ENCODE measurements around the gene LIPM.
"Not testable (repeated sequence)": the region's sequence is repeated elsewhere in the genome, so short reads cannot be mapped to it uniquely, and the experiment has no call there.

Gene LIPM

GRCh38 chr10:88826388-88826787, 23.9 kb downstream of the LIPM start:
- Histone ChIP-seq H3K27ac (ENCODE audit: low read depth, low read length) (no peak overlapping the region), H3K9ac (ENCODE audit: low read depth, low read length) (no peak overlapping the region), H3K9me3 (ENCODE audit: control insufficient read depth, insufficient read depth, low read length) (no peaks in the 10 kb centered on the region), H3K27me3 (ENCODE audit: control insufficient read depth, insufficient read depth, low read length) (no peaks in the 10 kb centered on the region), H3K4me3 (ENCODE audit: low read depth, low read length) (no peak overlapping the region), H3K36me3 (ENCODE audit: control insufficient read depth, insufficient read depth, low read length) (no peaks in the 10 kb centered on the region), H3K4me1 (ENCODE audit: control insufficient read depth, insufficient read depth, low read length) (no peaks in the 10 kb centered on the region)

- Histone ChIP-seq H3K27ac (ENCODE audit: low read depth, low read length) (no peak overlapping the region), H3K27me3 (ENCODE audit: control insufficient read depth, insufficient read depth, low read length) (no peaks in the 10 kb centered on the region), H3K9me3 (ENCODE audit: control insufficient read depth, insufficient read depth, low read length) (no peaks in the 10 kb centered on the region), H3K4me1 (ENCODE audit: control insufficient read depth, insufficient read depth, low read length) (no peaks in the 10 kb centered on the region), H3K4me3 (ENCODE audit: low read depth, low read length) (no peak overlapping the region), H3K36me3 (ENCODE audit: control insufficient read depth, insufficient read depth, low read length) (no peaks in the 10 kb centered on the region), H3K9ac (ENCODE audit: low read depth, low read length) (no peak overlapping the region)
These were observed 25.1 kb downstream of the LIPM start for GRCh38 chr10:88827671-88828070.

GRCh38 chr10:88828310-88828709, 25.8 kb downstream of the LIPM start:
- Histone ChIP-seq H3K9ac (ENCODE audit: low read depth, low read length) (no peak overlapping the region), H3K4me1 (ENCODE audit: control insufficient read depth, insufficient read depth, low read length) (no peaks in the 10 kb centered on the region), H3K9me3 (ENCODE audit: control insufficient read depth, insufficient read depth, low read length) (no peaks in the 10 kb centered on the region), H3K27me3 (ENCODE audit: control insufficient read depth, insufficient read depth, low read length) (no peaks in the 10 kb centered on the region), H3K4me3 (ENCODE audit: low read depth, low read length) (no peak overlapping the region), H3K36me3 (ENCODE audit: control insufficient read depth, insufficient read depth, low read length) (no peaks in the 10 kb centered on the region), H3K27ac (ENCODE audit: low read depth, low read length) (no peak overlapping the region)

GRCh38 chr10:88830643-88831268, 28.2 kb downstream of the LIPM start:
- Histone ChIP-seq H3K36me3 (ENCODE audit: control insufficient read depth, insufficient read depth, low read length) (no peaks in the 10 kb centered on the region), H3K9ac (ENCODE audit: low read depth, low read length) (no peak overlapping the region), H3K9me3 (ENCODE audit: control insufficient read depth, insufficient read depth, low read length) (no peaks in the 10 kb centered on the region), H3K4me1 (ENCODE audit: control insufficient read depth, insufficient read depth, low read length) (no peaks in the 10 kb centered on the region), H3K27me3 (ENCODE audit: control insufficient read depth, insufficient read depth, low read length) (no peaks in the 10 kb centered on the region), H3K4me3 (ENCODE audit: low read depth, low read length) (no peak overlapping the region), H3K27ac (ENCODE audit: low read depth, low read length) (no peak overlapping the region)

- no peak overlapping the region for H3K4me3 ChIP-seq (ENCODE audit: low read depth, low read length)
- no peaks in the 10 kb centered on the region for H3K4me1 ChIP-seq (ENCODE audit: control insufficient read depth, insufficient read depth, low read length)
- no peak overlapping the region for H3K27ac ChIP-seq (ENCODE audit: low read depth, low read length)
- no peaks in the 10 kb centered on the region for H3K36me3 ChIP-seq (ENCODE audit: control insufficient read depth, insufficient read depth, low read length)
- H3K27me3 ChIP-seq (ENCODE audit: control insufficient read depth, insufficient read depth, low read length) = no peaks in the 10 kb centered on the region
- H3K9ac ChIP-seq (ENCODE audit: low read depth, low read length) = no peak overlapping the region
- H3K9me3 ChIP-seq (ENCODE audit: control insufficient read depth, insufficient read depth, low read length) = no peaks in the 10 kb centered on the region
These were observed 29.2 kb downstream of the LIPM start for GRCh38 chr10:88831709-88832108.

GRCh38 chr10:88832376-88832775, 29.8 kb downstream of the LIPM start:
- H3K27ac ChIP-seq (ENCODE audit: low read depth, low read length) = no peak overlapping the region
- H3K9me3 ChIP-seq (ENCODE audit: control insufficient read depth, insufficient read depth, low read length) = no peaks in the 10 kb centered on the region
- no peaks in the 10 kb centered on the region for H3K27me3 ChIP-seq (ENCODE audit: control insufficient read depth, insufficient read depth, low read length)
- no peaks in the 10 kb centered on the region for H3K36me3 ChIP-seq (ENCODE audit: control insufficient read depth, insufficient read depth, low read length)
- no peaks in the 10 kb centered on the region for H3K4me1 ChIP-seq (ENCODE audit: control insufficient read depth, insufficient read depth, low read length)
- no peak overlapping the region for H3K9ac ChIP-seq (ENCODE audit: low read depth, low read length)
- H3K4me3 ChIP-seq (ENCODE audit: low read depth, low read length) = no peak overlapping the region

GRCh38 chr10:88833156-88833555, 30.6 kb downstream of the LIPM start:
- H3K4me1 ChIP-seq (ENCODE audit: control insufficient read depth, insufficient read depth, low read length) = no peaks in the 10 kb centered on the region
- no peak overlapping the region for H3K4me3 ChIP-seq (ENCODE audit: low read depth, low read length)
- no peaks in the 10 kb centered on the region for H3K36me3 ChIP-seq (ENCODE audit: control insufficient read depth, insufficient read depth, low read length)
- H3K9ac ChIP-seq (ENCODE audit: low read depth, low read length) = no peak overlapping the region
- no peak overlapping the region for H3K27ac ChIP-seq (ENCODE audit: low read depth, low read length)
- no peaks in the 10 kb centered on the region for H3K9me3 ChIP-seq (ENCODE audit: control insufficient read depth, insufficient read depth, low read length)
- H3K27me3 ChIP-seq (ENCODE audit: control insufficient read depth, insufficient read depth, low read length) = no peaks in the 10 kb centered on the region

- no peak overlapping the region for H3K4me3 ChIP-seq (ENCODE audit: low read depth, low read length)
- H3K36me3 ChIP-seq (ENCODE audit: control insufficient read depth, insufficient read depth, low read length) = no peaks in the 10 kb centered on the region
- H3K27me3 ChIP-seq (ENCODE audit: control insufficient read depth, insufficient read depth, low read length) = no peaks in the 10 kb centered on the region
- H3K9me3 ChIP-seq (ENCODE audit: control insufficient read depth, insufficient read depth, low read length) = no peaks in the 10 kb centered on the region
- H3K27ac ChIP-seq (ENCODE audit: low read depth, low read length) = no peak overlapping the region
- no peaks in the 10 kb centered on the region for H3K4me1 ChIP-seq (ENCODE audit: control insufficient read depth, insufficient read depth, low read length)
- no peak overlapping the region for H3K9ac ChIP-seq (ENCODE audit: low read depth, low read length)
These were observed 31.2 kb downstream of the LIPM start for GRCh38 chr10:88833723-88834122.

- Histone ChIP-seq H3K27ac (ENCODE audit: low read depth, low read length) (no peak overlapping the region), H3K4me1 (ENCODE audit: control insufficient read depth, insufficient read depth, low read length) (no peaks in the 10 kb centered on the region)
These were observed 32.8 kb downstream of the LIPM start for GRCh38 chr10:88835096-88835909.

GRCh38 chr10:88835910-88836221, 33.3 kb downstream of the LIPM start:
- H3K4me3 ChIP-seq (ENCODE audit: low read depth, low read length) = no peak overlapping the region
- no peak overlapping the region for H3K9ac ChIP-seq (ENCODE audit: low read depth, low read length)
- H3K4me1 ChIP-seq (ENCODE audit: control insufficient read depth, insufficient read depth, low read length) = no peaks in the 10 kb centered on the region
- H3K27me3 ChIP-seq (ENCODE audit: control insufficient read depth, insufficient read depth, low read length) = no peaks in the 10 kb centered on the region
- no peaks in the 10 kb centered on the region for H3K36me3 ChIP-seq (ENCODE audit: control insufficient read depth, insufficient read depth, low read length)
- no peaks in the 10 kb centered on the region for H3K9me3 ChIP-seq (ENCODE audit: control insufficient read depth, insufficient read depth, low read length)
- no peak overlapping the region for H3K27ac ChIP-seq (ENCODE audit: low read depth, low read length)

More at GRCh38 chr10:88835096-88835909, 32.8 kb downstream of the LIPM start:
- Histone ChIP-seq H3K36me3 (ENCODE audit: control insufficient read depth, insufficient read depth, low read length) (no peaks in the 10 kb centered on the region), H3K4me3 (ENCODE audit: low read depth, low read length) (no peak overlapping the region), H3K9me3 (ENCODE audit: control insufficient read depth, insufficient read depth, low read length) (no peaks in the 10 kb centered on the region), H3K27me3 (ENCODE audit: control insufficient read depth, insufficient read depth, low read length) (no peaks in the 10 kb centered on the region), H3K9ac (ENCODE audit: low read depth, low read length) (no peak overlapping the region)

GRCh38 chr10:88837632-88838031, 35.1 kb downstream of the LIPM start:
- H3K4me1 ChIP-seq (ENCODE audit: control insufficient read depth, insufficient read depth, low read length); H3K36me3 ChIP-seq (ENCODE audit: control insufficient read depth, insufficient read depth, low read length); H3K9me3 ChIP-seq (ENCODE audit: control insufficient read depth, insufficient read depth, low read length); H3K27me3 ChIP-seq (ENCODE audit: control insufficient read depth, insufficient read depth, low read length); H3K4me3 ChIP-seq (ENCODE audit: low read depth, low read length); H3K9ac ChIP-seq (ENCODE audit: low read depth, low read length); H3K27ac ChIP-seq (ENCODE audit: low read depth, low read length): not testable (repeated sequence)

All from HUES48 (cell line).